RWPE2 (cell line): ENCODE results near the gene IL10RB.
"Not testable (repeated sequence)": the region's sequence is repeated elsewhere in the genome, so short reads cannot be mapped to it uniquely, and the experiment has no call there.

Source experiments
- ATAC-seq: fragments of 200-7000 bp; cut with Tn5 transposase; 3 replicates; pipeline ENCODE4 v1.9.1; 2021; ENCODE audit warnings: low read depth
- DNase-seq: peaks from one replicate; pipeline ENCODE4 v3.0.0-alpha.2; 2020; ENCODE audit warnings: low spot score
- H3K27ac ChIP-seq: fragments of 450-650 bp; 2 replicates; pipeline ENCODE4 v1.5.1; 2017; ENCODE audit warnings: mild to moderate bottlenecking; ENCODE audit not compliant: poor library complexity, severe bottlenecking
- H3K27me3 ChIP-seq: fragments of 250-450 bp; sonication (Bioruptor Pico); 2 replicates; pipeline ENCODE4 v1.5.1; 2021; ENCODE audit warnings: mild to moderate bottlenecking, moderate library complexity; ENCODE audit not compliant: insufficient read depth, poor library complexity, severe bottlenecking
- H3K36me3 ChIP-seq: fragments of 250-450 bp; sonication (Bioruptor Pico); 2 replicates; pipeline ENCODE4 v1.5.1; 2020; ENCODE audit warnings: low read depth, mild to moderate bottlenecking, moderate library complexity
- H3K4me1 ChIP-seq: fragments of 250-450 bp; sonication (Bioruptor Pico); 2 replicates; pipeline ENCODE4 v1.5.1; 2021; ENCODE audit warnings: mild to moderate bottlenecking, moderate library complexity; ENCODE audit not compliant: insufficient read depth, poor library complexity, severe bottlenecking
- H3K4me3 ChIP-seq: fragments of 250-450 bp; sonication (Bioruptor Pico); 2 replicates; pipeline ENCODE4 v1.5.1; 2021; ENCODE audit warnings: mild to moderate bottlenecking, moderate library complexity; ENCODE audit not compliant: severe bottlenecking
- H3K9me3 ChIP-seq: fragments of 250-450 bp; sonication (Bioruptor Pico); 2 replicates; pipeline ENCODE4 v1.5.1; 2021; ENCODE audit warnings: mild to moderate bottlenecking, moderate library complexity; ENCODE audit not compliant: severe bottlenecking
- CTCF ChIP-seq: fragments of 450-650 bp; IDR thresholded peaks from one replicate; pipeline ENCODE4 v1.5.1; 2017; ENCODE audit warnings: mild to moderate bottlenecking, moderate library complexity; ENCODE audit not compliant: poor library complexity, severe bottlenecking

The IL10RB gene

DNA sequence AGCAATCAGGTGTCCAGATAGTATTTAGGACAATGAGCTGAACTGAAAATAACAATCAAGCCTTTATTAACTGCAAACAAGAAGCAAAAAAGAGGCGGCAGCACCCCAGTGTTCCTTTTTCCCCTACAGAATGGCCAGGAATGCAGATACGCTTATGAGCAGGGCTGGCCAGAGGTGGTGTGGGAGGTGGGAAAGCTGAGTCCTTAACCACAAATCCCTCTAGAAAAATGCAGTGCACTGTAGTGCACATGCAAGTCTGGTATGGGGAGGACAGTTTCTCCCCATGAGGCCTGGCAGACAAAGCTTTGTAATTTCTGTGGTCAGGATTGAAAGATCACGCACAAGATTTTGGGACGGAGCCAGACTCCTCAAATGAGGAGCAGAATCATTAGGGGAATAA, 47.9 kb downstream of the IL10RB start:
- H3K27me3 ChIP-seq, result no peaks in the 10 kb centered on the region
- ATAC-seq, result no peak
- no peak for TF ChIP-seq CTCF
- H3K4me1 ChIP-seq, result no peaks in the 10 kb centered on the region
- no peak for DNase-seq
- H3K4me3 ChIP-seq, result no peak overlapping the region
- no peaks in the 10 kb centered on the region for H3K9me3 ChIP-seq
- H3K36me3 ChIP-seq, result no peaks in the 10 kb centered on the region
- no peak overlapping the region for H3K27ac ChIP-seq

DNA sequence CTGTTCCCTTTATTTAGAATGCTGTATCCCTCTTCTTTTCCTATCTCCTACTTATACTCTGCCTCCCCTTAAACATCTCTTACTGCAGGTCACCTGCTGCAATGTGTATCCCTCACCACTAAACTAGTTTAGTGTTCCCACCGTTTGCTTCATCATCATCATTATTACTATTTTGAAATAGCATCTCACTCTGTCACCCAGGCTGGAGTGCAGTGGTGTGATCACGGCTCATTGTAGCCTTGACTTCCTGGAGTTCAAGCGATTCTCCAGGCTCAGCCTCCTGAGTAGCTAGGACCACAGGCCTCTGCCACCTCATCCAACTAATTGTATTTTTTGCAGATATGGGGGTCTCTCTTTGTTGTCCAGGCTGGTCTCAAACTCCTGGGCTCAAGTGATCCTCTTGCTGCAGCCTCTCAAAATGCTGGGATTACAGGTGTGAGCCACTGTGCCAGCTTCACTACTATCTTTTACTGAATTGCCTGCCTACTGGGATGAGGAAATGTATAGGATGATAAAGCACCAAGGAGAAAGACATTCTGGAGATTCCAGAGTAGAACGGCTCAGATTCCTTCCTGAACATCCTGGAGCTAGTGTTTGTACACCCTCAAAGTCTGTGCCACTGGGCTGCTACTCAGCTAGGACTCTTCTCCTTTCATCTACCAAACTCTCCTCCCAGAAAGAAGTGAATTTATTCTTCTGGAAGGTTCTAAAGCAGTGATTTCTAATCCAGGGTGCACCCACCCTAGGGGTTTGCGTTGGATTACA, 50.0 kb downstream of the IL10RB start:
- Histone ChIP-seq H3K4me3 (no peak overlapping the region), H3K4me1 (no peaks in the 10 kb centered on the region), H3K36me3 (no peaks in the 10 kb centered on the region), H3K27ac (no peak overlapping the region), H3K27me3 (no peaks in the 10 kb centered on the region), H3K9me3 (no peaks in the 10 kb centered on the region)
- ATAC-seq, result no peak
- DNase-seq, result no peak
- TF ChIP-seq CTCF, result no peak

DNA sequence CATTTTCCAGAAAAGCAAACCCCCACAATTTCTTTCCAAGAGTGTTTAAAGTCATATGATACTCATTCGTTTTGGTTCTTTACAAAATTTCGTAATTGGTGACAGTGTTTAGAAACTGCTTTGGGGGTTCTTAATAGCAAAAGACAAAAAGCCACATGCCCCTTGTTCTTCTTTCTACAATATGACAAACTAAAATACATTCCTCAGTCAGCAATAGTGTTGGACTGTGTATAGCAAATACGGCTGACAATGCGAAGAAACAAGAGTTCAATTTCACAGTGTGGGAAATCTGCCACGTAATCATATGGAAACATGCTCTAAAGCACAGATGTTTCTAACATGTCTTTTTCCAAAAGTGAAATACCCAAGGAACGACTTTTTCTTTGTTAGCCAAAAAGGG, 51.0 kb downstream of the IL10RB start:
- Histone ChIP-seq H3K9me3 (no peaks in the 10 kb centered on the region), H3K4me1 (no peaks in the 10 kb centered on the region), H3K36me3 (no peaks in the 10 kb centered on the region), H3K4me3 (no peak overlapping the region), H3K27ac (no peak overlapping the region), H3K27me3 (no peaks in the 10 kb centered on the region)
- TF ChIP-seq CTCF, result no peak
- ATAC-seq (no peak), DNase-seq (no peak)

- DNase-seq (no peak), ATAC-seq (no peak)
- no peak for TF ChIP-seq CTCF
- H3K4me1 ChIP-seq, result no peaks in the 10 kb centered on the region
- H3K27ac ChIP-seq, result no peak overlapping the region
- no peaks in the 10 kb centered on the region for H3K27me3 ChIP-seq
- no peaks in the 10 kb centered on the region for H3K36me3 ChIP-seq
- H3K9me3 ChIP-seq, result no peaks in the 10 kb centered on the region
- H3K4me3 ChIP-seq, result no peak overlapping the region
Measured at GRCh38 chr21:33317786-33318486, 51.8 kb downstream of the IL10RB start.

DNA sequence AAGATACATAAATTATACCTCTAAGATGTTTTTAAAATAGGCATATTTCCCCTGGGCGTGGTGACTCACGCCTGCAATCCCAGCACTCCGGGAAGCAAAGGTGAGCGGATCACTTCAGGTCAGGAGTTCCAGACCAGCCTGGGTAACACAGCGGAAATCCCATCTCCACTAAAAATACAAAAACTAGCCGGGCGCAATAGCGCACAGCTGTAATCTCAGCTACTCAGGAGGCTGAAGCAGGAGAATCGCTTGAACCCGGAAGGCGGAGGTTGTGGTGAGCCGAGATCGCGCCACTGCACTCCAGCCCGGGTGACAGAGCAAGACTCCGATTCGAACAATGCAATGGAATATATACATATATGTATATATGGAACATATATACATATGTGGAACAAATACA, 54.8 kb downstream of the IL10RB start:
- not testable (repeated sequence) for ATAC-seq, DNase-seq, H3K9me3 ChIP-seq

GRCh38 chr21:33323610-33324009, 57.4 kb downstream of the IL10RB start:
- not testable (repeated sequence) for H3K9me3 ChIP-seq, DNase-seq, H3K36me3 ChIP-seq, H3K4me1 ChIP-seq, H3K4me3 ChIP-seq, ATAC-seq, H3K27ac ChIP-seq, H3K27me3 ChIP-seq

More for the DNA sequence above, 54.8 kb downstream of the IL10RB start:
- H3K36me3 ChIP-seq, H3K4me1 ChIP-seq, H3K27ac ChIP-seq, H3K4me3 ChIP-seq, H3K27me3 ChIP-seq: not testable (repeated sequence)
